MCF 10A (cell line): ENCODE measurements around the gene NRP1. TPM values are rescaled to one million over a fixed set of nuclear protein-coding genes. Genes with fewer than 3 reads are reported as not detected.

Experiments used
- BruUV-seq: library from RNA; stranded (reverse); fragments of 400-500 nt; replicated peaks from 2 replicates; lab custom pipeline; 2021; lab: Mats Ljungman, UMichigan
- CTCF ChIA-PET: fragments of 300-600 bp; sonication (Branson Sonifier 250); formaldehyde crosslinking; extraction: SDS; loops from one replicate; lab custom pipeline; 2021; ENCODE audit warnings: antibody characterized with exemption, inconsistent platforms; lab: Yijun Ruan, JAX
- POLR2A ChIA-PET: fragments of 300-600, 350-650 bp; sonication (Branson Sonifier 250); formaldehyde crosslinking; extraction: SDS; loops from one replicate; lab custom pipeline; 2020; ENCODE audit warnings: antibody characterized with exemption, inconsistent platforms; lab: Yijun Ruan, JAX
- DNase-seq: peaks from one replicate; pipeline ENCODE4 v3.0.0-alpha.2; 2018; ENCODE audit not compliant: unreplicated experiment
- H3K27ac Mint-ChIP-seq: one replicate; pipeline ENCODE4 v1.8.0; 2022; ENCODE audit warnings: mild to moderate bottlenecking, low read depth, mixed read lengths; ENCODE audit not compliant: unreplicated experiment
- H3K27me3 Mint-ChIP-seq: one replicate; pipeline ENCODE4 v1.8.0; 2022; ENCODE audit warnings: mixed read lengths; ENCODE audit not compliant: insufficient read depth, unreplicated experiment
- H3K36me3 Mint-ChIP-seq: one replicate; pipeline ENCODE4 v1.8.0; 2022; ENCODE audit warnings: mild to moderate bottlenecking, moderate library complexity, mixed read lengths; ENCODE audit not compliant: insufficient read depth, unreplicated experiment
- H3K4me1 Mint-ChIP-seq: one replicate; pipeline ENCODE4 v1.8.0; 2022; ENCODE audit warnings: mixed read lengths; ENCODE audit not compliant: insufficient read depth, unreplicated experiment
- H3K4me3 Mint-ChIP-seq: one replicate; pipeline ENCODE4 v1.8.0; 2022; ENCODE audit warnings: mild to moderate bottlenecking, moderate library complexity, mixed read lengths; ENCODE audit not compliant: unreplicated experiment
- H3K9me3 Mint-ChIP-seq: one replicate; pipeline ENCODE4 v1.8.0; 2022; ENCODE audit warnings: mixed read lengths; ENCODE audit not compliant: unreplicated experiment
- CTCF ChIP-seq: fragments of 200-600 bp; IDR thresholded peaks from one replicate; pipeline ENCODE4 v1.8.0; 2022; ENCODE audit warnings: antibody characterized with exemption, mild to moderate bottlenecking; ENCODE audit not compliant: unreplicated experiment
- intact Hi-C: fragments of 100-400 bp; cut with micrococcal nuclease; formaldehyde crosslinking; loops from 2 replicates; pipeline ENCODE4 v1.14.1; 2022
- total RNA-seq: library from RNA; stranded (reverse); gene quantifications from 2 replicates; pipeline ENCODE4 v1.2.3, GENCODE V29; 2022

NRP1 gene
- total RNA-seq, 1 experiment from 2014 or later: 66.6 TPM

- H3K9me3 Mint-ChIP-seq: no peaks in the 10 kb centered on the region
- BruUV-seq: no TSS peak
- POLR2A ChIA-PET: no interaction called here
- H3K36me3 Mint-ChIP-seq: no peaks in the 10 kb centered on the region
- intact Hi-C loops: no loop called here
- no peak overlapping the region for H3K27ac Mint-ChIP-seq
- H3K27me3 Mint-ChIP-seq: no peaks in the 10 kb centered on the region
- CTCF ChIA-PET: interaction anchor here (1.0 to 1.9 kb wide), 2 partner anchors 8 to 47 kb away, joined by 3 to 9 read pairs; no protein-coding TSS in a partner anchor
- no peak for TF ChIP-seq CTCF
- no peak overlapping the region for H3K4me3 Mint-ChIP-seq
- DNase-seq: no peak
- peaks cover 21% of the 10 kb centered on the region for H3K4me1 Mint-ChIP-seq
These were observed 93.5 kb downstream of the NRP1 start for GRCh38 chr10:33240931-33241330.

GRCh38 chr10:33240258-33240657, 94.2 kb downstream of the NRP1 start:
- POLR2A ChIA-PET: interaction anchor here (0.7 to 1.5 kb wide), 2 partner anchors 10 to 232 kb away, joined by 4 to 5 read pairs; no protein-coding TSS in a partner anchor
- DNase-seq: no peak
- Mint-ChIP-seq H3K9me3 (no peaks in the 10 kb centered on the region), H3K27me3 (no peaks in the 10 kb centered on the region), H3K27ac (no peak overlapping the region), H3K4me3 (no peak overlapping the region), H3K4me1 (peaks cover 21% of the 10 kb centered on the region), H3K36me3 (no peaks in the 10 kb centered on the region)
- intact Hi-C loops: no loop called here
- TF ChIP-seq CTCF: no peak
- no TSS peak for BruUV-seq
- CTCF ChIA-PET: interaction anchor here (1.0 to 1.9 kb wide), 2 partner anchors 9 to 47 kb away, joined by 3 to 9 read pairs; no protein-coding TSS in a partner anchor

- Mint-ChIP-seq H3K9me3 (no peaks in the 10 kb centered on the region), H3K4me1 (peaks cover 21% of the 10 kb centered on the region), H3K27me3 (no peaks in the 10 kb centered on the region), H3K27ac (peak overlapping the region; percentile 29), H3K36me3 (no peaks in the 10 kb centered on the region), H3K4me3 (no peak overlapping the region)
- no TSS peak for BruUV-seq
- intact Hi-C loops: no loop called here
- no peak for DNase-seq
- POLR2A ChIA-PET: interaction anchor here (1.5 kb wide), 1 partner anchor 11 kb away, joined by 5 read pairs; no protein-coding TSS in a partner anchor
- CTCF ChIA-PET: interaction anchor here (0.7 to 1.9 kb wide), 2 partner anchors 46 to 1317 kb away, joined by 3 to 9 read pairs; no protein-coding TSS in a partner anchor
- no peak for TF ChIP-seq CTCF
These were observed 95.2 kb downstream of the NRP1 start for GRCh38 chr10:33239257-33239656.

- BruUV-seq: no TSS peak
- Mint-ChIP-seq H3K27ac (peak overlapping the region; percentile 29), H3K9me3 (no peaks in the 10 kb centered on the region), H3K4me1 (peaks cover 21% of the 10 kb centered on the region), H3K4me3 (no peak overlapping the region), H3K27me3 (no peaks in the 10 kb centered on the region), H3K36me3 (no peaks in the 10 kb centered on the region)
- intact Hi-C loops: loop anchor here (1.0 kb wide), 1 partner anchor 35 kb away; no protein-coding TSS in a partner anchor
- CTCF ChIA-PET: no interaction called here
- POLR2A ChIA-PET: interaction anchor here (1.6 kb wide), 1 partner anchor 25 kb away, joined by 6 read pairs; no protein-coding TSS in a partner anchor
- peak; percentile 27 for DNase-seq
- no peak for TF ChIP-seq CTCF
These were observed 95.8 kb downstream of the NRP1 start for GRCh38 chr10:33238643-33239042.
